Measurements from ENCODE around the gene EPS15. TPM values are rescaled to one million over a fixed set of nuclear protein-coding genes. Genes with fewer than 3 reads are reported as not detected.

The EPS15 gene
- total and polyA plus RNA-seq, 4 experiments from 2014 or later: 39.2 to 92.3 (median 77.6) TPM

- Histone ChIP-seq H3K36me3 (ENCODE audit: insufficient read depth, low read length) (no peaks in the 10 kb centered on the region), H3K4me3 (ENCODE audit: low read length in 2 of 2) (no peak overlapping the region), H3K27me3 (ENCODE audit: insufficient read depth, low read length) (no peaks in the 10 kb centered on the region), H3K27ac (ENCODE audit: low read depth, low read length) (no peak overlapping the region), H3K4me1 (ENCODE audit: insufficient read depth, low read length) (peaks cover 7% of the 10 kb centered on the region), H3K9me3 (ENCODE audit: control insufficient read depth in 1 of 2, low read length in 2 of 2) (no peaks in the 10 kb centered on the region)
- H3K27me3 Mint-ChIP-seq: peaks cover 2 to 3% of the 10 kb centered on the region in 2 donors
- no peaks in the 10 kb centered on the region for H3K9me3 Mint-ChIP-seq
- intact Hi-C loops (cut with micrococcal nuclease): no loop called here
- no peaks in the 10 kb centered on the region for H3K36me3 Mint-ChIP-seq
- H3K27ac Mint-ChIP-seq: no peak overlapping the region
- H3K4me1 Mint-ChIP-seq: peaks cover 3 to 10% (median 7%) of the 10 kb centered on the region in 4 donors
- ChIA-PET CTCF (ENCODE audit: partially characterized antibody) (interaction anchor here (1.3 kb wide), 1 partner anchor 215 kb away, joined by 5 read pairs; no protein-coding TSS in a partner anchor), POLR2A (ENCODE audit: partially characterized antibody) (interaction anchor here (0.6 kb wide), 1 partner anchor 422 kb away, joined by 3 read pairs; no protein-coding TSS in a partner anchor)
- H3K4me3 Mint-ChIP-seq: no peak overlapping the region
- DNase-seq: no peak
Observed at GRCh38 chr1:51553911-51554310, 34.8 kb upstream of the EPS15 start.

- intact Hi-C loops (cut with micrococcal nuclease): no loop called here
- no peak for DNase-seq
- Mint-ChIP-seq H3K27me3 (peaks cover under 1% of the 10 kb centered on the region in 2 donors), H3K9me3 (no peaks in the 10 kb centered on the region), H3K36me3 (no peaks in the 10 kb centered on the region), H3K27ac (no peak overlapping the region), H3K4me3 (no peak overlapping the region), H3K4me1 (peaks cover 11 to 17% (median 14%) of the 10 kb centered on the region in 4 donors)
- POLR2A ChIA-PET (ENCODE audit: partially characterized antibody): interaction anchor here (0.6 kb wide), 1 partner anchor 423 kb away, joined by 3 read pairs; no protein-coding TSS in a partner anchor
- H3K9me3 ChIP-seq (ENCODE audit: control insufficient read depth in 1 of 2, low read length in 2 of 2): no peaks in the 10 kb centered on the region
- peaks cover 14% of the 10 kb centered on the region for H3K4me1 ChIP-seq (ENCODE audit: insufficient read depth, low read length)
- no peak overlapping the region for H3K27ac ChIP-seq (ENCODE audit: low read depth, low read length)
- CTCF ChIA-PET (ENCODE audit: partially characterized antibody): interaction anchor here (0.5 to 1.3 kb wide), 2 partner anchors 132 to 216 kb away, joined by 3 to 5 read pairs; no protein-coding TSS in a partner anchor
- H3K4me3 ChIP-seq (ENCODE audit: low read length in 2 of 2): no peak overlapping the region
- no peaks in the 10 kb centered on the region for H3K36me3 ChIP-seq (ENCODE audit: insufficient read depth, low read length)
- no peaks in the 10 kb centered on the region for H3K27me3 ChIP-seq (ENCODE audit: insufficient read depth, low read length)
Observed at GRCh38 chr1:51552929-51553807, 34.1 kb upstream of the EPS15 start.

GRCh38 chr1:51551848-51552296 lies 32.8 kb upstream of the EPS15 start:
- Mint-ChIP-seq H3K27ac (peak overlapping the region in 1 of 7 donors; percentile 41), H3K36me3 (no peaks in the 10 kb centered on the region), H3K4me1 (peaks cover 11 to 17% (median 14%) of the 10 kb centered on the region in 4 donors), H3K9me3 (no peaks in the 10 kb centered on the region), H3K27me3 (no peaks in the 10 kb centered on the region), H3K4me3 (no peak overlapping the region)
- Histone ChIP-seq H3K4me1 (ENCODE audit: insufficient read depth, low read length) (peaks cover 14% of the 10 kb centered on the region), H3K27ac (ENCODE audit: low read depth, low read length) (no peak overlapping the region), H3K27me3 (ENCODE audit: insufficient read depth, low read length) (no peaks in the 10 kb centered on the region), H3K36me3 (ENCODE audit: insufficient read depth, low read length) (no peaks in the 10 kb centered on the region), H3K9me3 (ENCODE audit: control insufficient read depth in 1 of 2, low read length in 2 of 2) (no peaks in the 10 kb centered on the region), H3K4me3 (ENCODE audit: low read length in 2 of 2) (no peak overlapping the region)
- intact Hi-C loops (cut with micrococcal nuclease): no loop called here
- DNase-seq: no peak
- CTCF ChIA-PET (ENCODE audit: partially characterized antibody): no interaction called here
- POLR2A ChIA-PET (ENCODE audit: partially characterized antibody): interaction anchor here (0.7 kb wide), 1 partner anchor 117 kb away, joined by 3 read pairs; no protein-coding TSS in a partner anchor

GRCh38 chr1:51551081-51551480 lies 32.0 kb upstream of the EPS15 start:
- Mint-ChIP-seq H3K9me3 (no peaks in the 10 kb centered on the region), H3K27me3 (no peaks in the 10 kb centered on the region), H3K36me3 (no peaks in the 10 kb centered on the region), H3K4me1 (peaks cover 11 to 17% (median 14%) of the 10 kb centered on the region in 4 donors), H3K27ac (peak overlapping the region in 2 of 7 donors; percentile 20 to 45), H3K4me3 (no peak overlapping the region)
- Histone ChIP-seq H3K36me3 (ENCODE audit: insufficient read depth, low read length) (no peaks in the 10 kb centered on the region), H3K4me1 (ENCODE audit: insufficient read depth, low read length) (peaks cover 14% of the 10 kb centered on the region), H3K4me3 (ENCODE audit: low read length in 2 of 2) (no peak overlapping the region), H3K27ac (ENCODE audit: low read depth, low read length) (no peak overlapping the region), H3K9me3 (ENCODE audit: control insufficient read depth in 1 of 2, low read length in 2 of 2) (no peaks in the 10 kb centered on the region), H3K27me3 (ENCODE audit: insufficient read depth, low read length) (no peaks in the 10 kb centered on the region)
- ChIA-PET POLR2A (ENCODE audit: partially characterized antibody) (no interaction called here), CTCF (ENCODE audit: partially characterized antibody) (no interaction called here)
- intact Hi-C loops (cut with micrococcal nuclease): no loop called here
- no peak for DNase-seq

GRCh38 chr1:51549901-51550300 lies 30.8 kb upstream of the EPS15 start:
- Mint-ChIP-seq H3K4me1 (peaks cover 11 to 17% (median 14%) of the 10 kb centered on the region in 4 donors), H3K27me3 (no peaks in the 10 kb centered on the region), H3K27ac (no peak overlapping the region), H3K4me3 (no peak overlapping the region), H3K9me3 (no peaks in the 10 kb centered on the region), H3K36me3 (no peaks in the 10 kb centered on the region)
- ChIA-PET POLR2A (ENCODE audit: partially characterized antibody) (no interaction called here), CTCF (ENCODE audit: partially characterized antibody) (interaction anchor here (0.8 kb wide), 1 partner anchor 13 kb away, joined by 3 read pairs; no protein-coding TSS in a partner anchor)
- Histone ChIP-seq H3K36me3 (ENCODE audit: insufficient read depth, low read length) (no peaks in the 10 kb centered on the region), H3K4me3 (ENCODE audit: low read length in 2 of 2) (no peak overlapping the region), H3K4me1 (ENCODE audit: insufficient read depth, low read length) (peaks cover 14% of the 10 kb centered on the region), H3K27ac (ENCODE audit: low read depth, low read length) (no peak overlapping the region), H3K9me3 (ENCODE audit: control insufficient read depth in 1 of 2, low read length in 2 of 2) (no peaks in the 10 kb centered on the region), H3K27me3 (ENCODE audit: insufficient read depth, low read length) (no peaks in the 10 kb centered on the region)
- DNase-seq: no peak
- intact Hi-C loops (cut with micrococcal nuclease): no loop called here

GRCh38 chr1:51549016-51549619 lies 30.1 kb upstream of the EPS15 start:
- no peaks in the 10 kb centered on the region for H3K27me3 ChIP-seq (ENCODE audit: insufficient read depth, low read length)
- H3K9me3 ChIP-seq (ENCODE audit: control insufficient read depth in 1 of 2, low read length in 2 of 2): no peaks in the 10 kb centered on the region
- ChIA-PET POLR2A (ENCODE audit: partially characterized antibody) (no interaction called here), CTCF (ENCODE audit: partially characterized antibody) (no interaction called here)
- H3K4me3 Mint-ChIP-seq: peak overlapping the region in 1 of 8 donors; percentile 56
- no peak overlapping the region for H3K27ac ChIP-seq (ENCODE audit: low read depth, low read length)
- no peaks in the 10 kb centered on the region for H3K9me3 Mint-ChIP-seq
- intact Hi-C loops (cut with micrococcal nuclease): no loop called here
- H3K36me3 Mint-ChIP-seq: no peaks in the 10 kb centered on the region
- no peak for DNase-seq
- no peak overlapping the region for H3K4me3 ChIP-seq (ENCODE audit: low read length in 2 of 2)
- no peaks in the 10 kb centered on the region for H3K36me3 ChIP-seq (ENCODE audit: insufficient read depth, low read length)
- peak overlapping the region in 6 of 7 donors; percentile 56 to 87 (median 70) for H3K27ac Mint-ChIP-seq
- H3K4me1 ChIP-seq (ENCODE audit: insufficient read depth, low read length): peaks cover 14% of the 10 kb centered on the region
- H3K27me3 Mint-ChIP-seq: no peaks in the 10 kb centered on the region
- peaks cover 11 to 17% (median 14%) of the 10 kb centered on the region in 4 donors for H3K4me1 Mint-ChIP-seq

GRCh38 chr1:51543858-51544257 lies 24.8 kb upstream of the EPS15 start:
- no peaks in the 10 kb centered on the region for H3K36me3 ChIP-seq (ENCODE audit: insufficient read depth, low read length)
- H3K27ac ChIP-seq (ENCODE audit: low read depth, low read length): no peak overlapping the region
- Mint-ChIP-seq H3K36me3 (no peaks in the 10 kb centered on the region), H3K27ac (no peak overlapping the region), H3K4me1 (peaks cover 6 to 8% (median 7%) of the 10 kb centered on the region in 4 donors), H3K4me3 (no peak overlapping the region), H3K9me3 (no peaks in the 10 kb centered on the region), H3K27me3 (no peaks in the 10 kb centered on the region)
- H3K4me3 ChIP-seq (ENCODE audit: low read length in 2 of 2): no peak overlapping the region
- intact Hi-C loops (cut with micrococcal nuclease): no loop called here
- H3K4me1 ChIP-seq (ENCODE audit: insufficient read depth, low read length): peaks cover 7% of the 10 kb centered on the region
- ChIA-PET CTCF (ENCODE audit: partially characterized antibody) (no interaction called here), POLR2A (ENCODE audit: partially characterized antibody) (interaction anchor here (1.3 kb wide), 1 partner anchor 110 kb away, joined by 4 read pairs; no protein-coding TSS in a partner anchor)
- no peaks in the 10 kb centered on the region for H3K27me3 ChIP-seq (ENCODE audit: insufficient read depth, low read length)
- no peak for DNase-seq
- no peaks in the 10 kb centered on the region for H3K9me3 ChIP-seq (ENCODE audit: control insufficient read depth in 1 of 2, low read length in 2 of 2)
